HCT116 (cell line): Measurements from ENCODE around the gene FOXA2. TPM values are rescaled to one million over a fixed set of nuclear protein-coding genes. Genes with fewer than 3 reads are reported as not detected.

Experiments
- ATAC-seq: fragments of 200-7000 bp; cut with Tn5 transposase; 2 replicates; pipeline ENCODE4 v1.9.1; 2020; ENCODE audit warnings: mild to moderate bottlenecking, moderate library complexity
- BruUV-seq: library from RNA; stranded (reverse); fragments of 400-500 nt; replicated peaks from 2 replicates; lab custom pipeline; 2021; lab: Mats Ljungman, UMichigan
- CTCF ChIA-PET: fragments of 300-600 bp; sonication (Branson Sonifier 250); formaldehyde crosslinking; loops from one replicate; lab custom pipeline; 2021; ENCODE audit warnings: antibody characterized with exemption; lab: Charles Lee
- POLR2A ChIA-PET: fragments of 300-600, 350-600 bp; sonication (Branson Sonifier 250); formaldehyde crosslinking; loops from one replicate; lab custom pipeline; 2021; ENCODE audit warnings: antibody characterized with exemption; lab: Charles Lee
- RAD21 ChIA-PET, 2 experiments: fragments of 300-600 bp; sonication (Branson Sonifier 250); formaldehyde crosslinking; loops; one replicate each; lab custom pipeline; 2023; ENCODE audit warnings: low total read pairs in 2 of 2; ENCODE audit not compliant: uncharacterized antibody in 2 of 2, unreplicated experiment in 2 of 2, low non-redundant PET in 1 of 2; lab: Charles Lee
- DNase-seq: peaks from one replicate; pipeline ENCODE4 v3.0.0-alpha.2; 2010; ENCODE audit warnings: low read depth, low spot score
- H2AFZ ChIP-seq: fragments of 200-600 bp; shearing (Covaris generic), sonication (generic); 2 replicates; pipeline ENCODE4 v1.6.1; 2017; ENCODE audit warnings: low read depth, mixed run types, mixed read lengths, antibody characterized with exemption, low read length; ENCODE audit not compliant: poor library complexity, severe bottlenecking
- H3K27ac ChIP-seq: 2 replicates; pipeline ENCODE4 v1.5.1; 2012; ENCODE audit warnings: low read depth, low read length
- H3K27me3 ChIP-seq: fragments of 200-600 bp; sonication (generic); 2 replicates; pipeline ENCODE4 v1.6.1; 2016; ENCODE audit warnings: mixed run types, low read length, mixed read lengths; ENCODE audit not compliant: insufficient read depth
- H3K36me3 ChIP-seq, 2 experiments: fragments of 200-500 bp in 1 of 2; fragments of 200-600 bp in 1 of 2; sonication (Bioruptor generic) in 1 of 2; sonication (generic) in 1 of 2; 2 replicates each; pipeline versions ENCODE4 v1.5.1 to v1.6.1; 2014 to 2016; ENCODE audit warnings: low read length in 2 of 2, inconsistent platforms in 1 of 2, mixed read lengths in 1 of 2, mixed run types in 1 of 2; ENCODE audit not compliant: insufficient read depth in 2 of 2, control insufficient read depth in 1 of 2
- H3K4me1 ChIP-seq, 2 experiments: fragments of 200-600 bp in 1 of 2; sonication (generic) in 1 of 2; 2 replicates each; pipeline versions ENCODE4 v1.5.1 to v1.6.1; 2012 to 2017; ENCODE audit warnings: low read length in 2 of 2, inconsistent platforms in 1 of 2, mild to moderate bottlenecking in 1 of 2, mixed read lengths in 1 of 2, mixed run types in 1 of 2, moderate library complexity in 1 of 2; ENCODE audit not compliant: insufficient read depth in 2 of 2, control insufficient read depth in 1 of 2
- H3K4me2 ChIP-seq: fragments of 200-600 bp; sonication (generic); 2 replicates; pipeline ENCODE4 v1.6.1; 2017; ENCODE audit warnings: mixed run types, low read length, mixed read lengths
- H3K4me3 ChIP-seq, 2 experiments: fragments of 200-600 bp in 1 of 2; sonication (generic) in 1 of 2; replicated peaks in 1 of 2; 2 replicates each; pipeline ENCODE4 v1.5.1; 2011 to 2016; ENCODE audit warnings: low read length in 2 of 2, control low read depth in 1 of 2, low read depth in 1 of 2, mild to moderate bottlenecking in 1 of 2, mixed read lengths in 1 of 2, mixed run types in 1 of 2
- H3K79me2 ChIP-seq: fragments of 200-600 bp; sonication (generic); 2 replicates; pipeline ENCODE4 v1.6.1; 2017; ENCODE audit warnings: mild to moderate bottlenecking, mixed run types, low read length, moderate library complexity, mixed read lengths; ENCODE audit not compliant: insufficient read depth
- H3K9ac ChIP-seq: fragments of 200-600 bp; sonication (generic); 2 replicates; pipeline ENCODE4 v1.6.1; 2016; ENCODE audit warnings: low read length, mixed read lengths
- H3K9me2 ChIP-seq: fragments of 200-600 bp; sonication (generic), shearing (Covaris generic); 2 replicates; pipeline ENCODE4 v1.6.1; 2017; ENCODE audit warnings: mixed run types, mild to moderate bottlenecking, moderate library complexity; ENCODE audit not compliant: insufficient read depth
- H3K9me3 ChIP-seq, 2 experiments: fragments of 200-500 bp in 1 of 2; fragments of 200-600 bp in 1 of 2; sonication (Bioruptor generic) in 1 of 2; sonication (generic) in 1 of 2; 2 replicates each; pipeline ENCODE4 v1.6.1; 2014 to 2017; ENCODE audit warnings: low read length in 2 of 2, mixed read lengths in 2 of 2, inconsistent platforms in 1 of 2, low read depth in 1 of 2, mild to moderate bottlenecking in 1 of 2, mixed run types in 1 of 2, moderate library complexity in 1 of 2; ENCODE audit not compliant: control insufficient read depth in 1 of 2, insufficient read depth in 1 of 2
- H4K20me1 ChIP-seq: fragments of 200-600 bp; sonication (generic), shearing (Covaris generic); 2 replicates; pipeline ENCODE4 v1.6.1; 2017; ENCODE audit warnings: mixed run types, mild to moderate bottlenecking, moderate library complexity; ENCODE audit not compliant: insufficient read depth
- CBX3 ChIP-seq: IDR thresholded peaks from 2 replicates; pipeline ENCODE4 v1.6.1; 2012; ENCODE audit warnings: low read depth
- CTCF ChIP-seq, 3 experiments: fragments of 200-600 bp in 1 of 3; sonication (generic) in 1 of 3; IDR thresholded peaks in 2 of 3; conservative IDR thresholded peaks in 1 of 3; 2 replicates each; pipeline ENCODE4 v1.5.1; 2012 to 2017; ENCODE audit warnings: low read depth in 2 of 3, low read length in 2 of 3, antibody characterized with exemption in 1 of 3, borderline replicate concordance in 1 of 3, control low read depth in 1 of 3, mild to moderate bottlenecking in 1 of 3, mixed read lengths in 1 of 3, mixed run types in 1 of 3, moderate library complexity in 1 of 3; ENCODE audit not compliant: insufficient read depth in 1 of 3
- EGR1 ChIP-seq: IDR thresholded peaks from 2 replicates; pipeline ENCODE4 v1.6.1; 2012; ENCODE audit warnings: low read depth
- EZH2 ChIP-seq: fragments of 200-600 bp; sonication (generic); IDR thresholded peaks from 2 replicates; pipeline ENCODE4 v1.6.1; 2017; ENCODE audit warnings: antibody characterized with exemption, mixed run types
- EZH2phosphoT487 ChIP-seq: fragments of 200-600 bp; IDR thresholded peaks from 2 replicates; pipeline ENCODE4 v1.6.1; 2018; ENCODE audit warnings: antibody characterized with exemption, borderline replicate concordance
- MAX ChIP-seq: IDR thresholded peaks from 2 replicates; pipeline ENCODE4 v1.6.1; 2012
- RAD21 ChIP-seq: IDR thresholded peaks from 2 replicates; pipeline ENCODE4 v1.6.1; 2012; ENCODE audit warnings: low read depth, mild to moderate bottlenecking
- SP1 ChIP-seq: IDR thresholded peaks from 2 replicates; pipeline ENCODE4 v1.6.1; 2012; ENCODE audit warnings: low read depth
- TCF7L2 ChIP-seq: IDR thresholded peaks from 2 replicates; pipeline ENCODE4 v1.7.0; 2011; ENCODE audit warnings: borderline replicate concordance, inconsistent platforms; ENCODE audit not compliant: insufficient read depth, insufficient read length; ENCODE audit errors: extremely low read depth
- intact Hi-C: fragments of 100-400 bp; cut with micrococcal nuclease; formaldehyde crosslinking; loops from 2 replicates; pipeline ENCODE4 v1.10.0; 2022
- total RNA-seq: library from RNA; stranded (reverse); gene quantifications from one replicate; pipeline ENCODE4 v1.2.1, GENCODE V29; 2021; ENCODE audit not compliant: unreplicated experiment

Gene FOXA2
- total RNA-seq, 1 experiment from 2014 or later: 0.10 TPM

- RAD21 ChIA-PET: no interaction called here
- H3K9ac ChIP-seq: no peak overlapping the region
- CTCF ChIA-PET: interaction anchor here (1.1 kb wide), 1 partner anchor 20 kb away, joined by 3 read pairs; no protein-coding TSS in a partner anchor
- DNase-seq (no peak), ATAC-seq (no peak)
- no peak overlapping the region for H2AFZ ChIP-seq
- H4K20me1 ChIP-seq: no peaks in the 10 kb centered on the region
- H3K27me3 ChIP-seq: peaks cover 30% of the 10 kb centered on the region
- H3K9me3 ChIP-seq: no peaks in the 10 kb centered on the region
- H3K9me2 ChIP-seq: no peaks in the 10 kb centered on the region
- H3K27ac ChIP-seq: no peak overlapping the region
- no peak overlapping the region for H3K4me2 ChIP-seq
- intact Hi-C loops: no loop called here
- H3K4me1 ChIP-seq: no peaks in the 10 kb centered on the region
- H3K36me3 ChIP-seq: no peaks in the 10 kb centered on the region
- POLR2A ChIA-PET: no interaction called here
- no peak overlapping the region for H3K4me3 ChIP-seq
- no TSS peak for BruUV-seq
- H3K79me2 ChIP-seq: no peaks in the 10 kb centered on the region
- TF ChIP-seq CTCF (IDR thresholded peaks at IDR 0.05 in 2 of 3, conservative IDR thresholded peaks at IDR 0.05 in 1 of 3; ENCODE audit: borderline replicate concordance in 1 of 3, insufficient read depth in 1 of 3, low read depth in 2 of 3, low read length in 2 of 3): no peak
- TF ChIP-seq, all 23 proteins: peak for 0
Observed at GRCh38 chr20:22566876-22567658, 17.3 kb downstream of the FOXA2 start.

- Histone ChIP-seq H3K9me2 (no peaks in the 10 kb centered on the region), H3K4me1 (no peaks in the 10 kb centered on the region), H3K9me3 (no peaks in the 10 kb centered on the region), H3K4me3 (no peak overlapping the region), H4K20me1 (no peaks in the 10 kb centered on the region), H3K4me2 (no peak overlapping the region), H3K27me3 (peaks cover 46% of the 10 kb centered on the region), H3K79me2 (no peaks in the 10 kb centered on the region), H3K27ac (no peak overlapping the region), H3K9ac (no peak overlapping the region), H2AFZ (no peak overlapping the region), H3K36me3 (no peaks in the 10 kb centered on the region)
- ChIA-PET RAD21 (no interaction called here), POLR2A (no interaction called here), CTCF (interaction anchor here (1.3 kb wide), 1 partner anchor 11 kb away, joined by 4 read pairs; no protein-coding TSS in a partner anchor)
- DNase-seq: no peak
- intact Hi-C loops: no loop called here
- ATAC-seq: no peak
- BruUV-seq: no TSS peak
- TF ChIP-seq EGR1 (no peak), EZH2 (no peak), CBX3 (no peak), MAX (no peak), SP1 (no peak), TCF7L2 (no peak), CTCF (IDR thresholded peaks at IDR 0.05 in 2 of 3, conservative IDR thresholded peaks at IDR 0.05 in 1 of 3; ENCODE audit: borderline replicate concordance in 1 of 3, insufficient read depth in 1 of 3, low read depth in 2 of 3, low read length in 2 of 3) (no peak), RAD21 (no peak), EZH2phosphoT487 (no peak)
Observed at GRCh38 chr20:22563062-22563965, 21.1 kb downstream of the FOXA2 start.
